Uterine smooth muscle cell (primary cell): ENCODE results near the gene TOMM20. TPM values are rescaled to one million over a fixed set of nuclear protein-coding genes. Genes with fewer than 3 reads are reported as not detected.

Experiments used
- total RNA-seq: library from RNA; depleted of rRNA; stranded (reverse); fragments of >200 nt; gene quantifications from 2 replicates; pipeline ENCODE4 v1.2.3, GENCODE V29; 2014

The TOMM20 gene
- 94.8 and 102 TPM in 2 replicates for total RNA-seq

GRCh38 chr1:235128456-235129328 is at the start of gene TOMM20:
TSS of gene TOMM20 (minus strand) at chr1:235128837. CDS start at chr1:235128715, 122 bp downstream.

GRCh38 chr1:235160957-235161684 is 32.5 kb upstream of the TOMM20 start, which contains the start of gene RBM34:
TSS of gene RBM34 (minus strand) at chr1:235161250. CDS start at chr1:235161226, 24 bp downstream.

Other genes starting within 250 kb of the TOMM20 start
- gene RBM34, start 32.4 kb upstream of the TOMM20 start, total RNA-seq: 55.3 and 65.9 TPM in 2 replicates
- gene ARID4B, start 199.3 kb upstream of the TOMM20 start, total RNA-seq: 34.5 and 37.2 TPM in 2 replicates
- 20.3 and 26.4 TPM in 2 replicates for gene GGPS1, start 199.7 kb upstream of the TOMM20 start, total RNA-seq
- gene TBCE, start 238.6 kb upstream of the TOMM20 start, total RNA-seq: 26.1 and 35.3 TPM in 2 replicates